K562 (cell line): ENCODE results near the gene MYADML2. TPM values are rescaled to one million over a fixed set of nuclear protein-coding genes. Genes with fewer than 3 reads are reported as not detected.

Experiments used
- CBFA2T3 ChIP-seq: fragments of 450-650 bp; IDR thresholded peaks from 2 replicates; pipeline ENCODE4 v1.6.1; 2017
- GABPB1 ChIP-seq: sonication (generic); formaldehyde crosslinking; IDR thresholded peaks from 2 replicates; pipeline ENCODE4 v1.8.0; 2022; ENCODE audit warnings: mild to moderate bottlenecking, missing genetic modification reagents
- GATA2 ChIP-seq: sonication (generic); formaldehyde crosslinking; IDR thresholded peaks from 2 replicates; pipeline ENCODE4 v1.4.0; 2020; ENCODE audit warnings: mild to moderate bottlenecking, missing genetic modification reagents
- KAT2B ChIP-seq: IDR thresholded peaks from one replicate; pipeline ENCODE4 v1.6.1; 2012; ENCODE audit warnings: low read depth, mild to moderate bottlenecking, control low read depth, inconsistent platforms, low read length, moderate library complexity
- MAFK ChIP-seq: IDR thresholded peaks from 2 replicates; pipeline ENCODE4 v1.6.1; 2011; ENCODE audit warnings: low read length, improper control_type of control experiment
- NCOA1 ChIP-seq: fragments of 450-650 bp; IDR thresholded peaks from 2 replicates; pipeline ENCODE4 v1.6.1; 2016; ENCODE audit warnings: low read depth
- PRMT5 ChIP-seq: sonication (generic); formaldehyde crosslinking; IDR thresholded peaks from 2 replicates; pipeline ENCODE4 v1.5.0; 2020; ENCODE audit warnings: missing genetic modification reagents
- SMARCE1 ChIP-seq: fragments of 450-650 bp; IDR thresholded peaks from 2 replicates; pipeline ENCODE4 v1.7.1; 2016; ENCODE audit warnings: mild to moderate bottlenecking
- SP2 ChIP-seq: IDR thresholded peaks from 2 replicates; pipeline ENCODE4 v1.6.1; 2011; ENCODE audit warnings: mild to moderate bottlenecking, low read depth, low read length, moderate library complexity; ENCODE audit not compliant: poor library complexity, severe bottlenecking; ENCODE audit errors: extremely low read depth
- SREBF2 ChIP-seq: sonication (generic); formaldehyde crosslinking; IDR thresholded peaks from 2 replicates; pipeline ENCODE4 v1.4.0; 2020; ENCODE audit warnings: mild to moderate bottlenecking, missing genetic modification reagents
- ZFX ChIP-seq: sonication (generic); formaldehyde crosslinking; IDR thresholded peaks from 2 replicates; pipeline ENCODE4 v1.8.0; 2022; ENCODE audit warnings: mild to moderate bottlenecking, missing genetic modification reagents, moderate library complexity
- ZNF121 ChIP-seq: sonication (generic); formaldehyde crosslinking; conservative IDR thresholded peaks from 2 replicates; pipeline ENCODE4 v1.8.0; 2022; ENCODE audit warnings: missing genetic modification reagents
- ZNF239 ChIP-seq: fragments of 250-450 bp; sonication (Bioruptor Pico); IDR thresholded peaks from 2 replicates; pipeline ENCODE4 v1.4.0; 2020; ENCODE audit warnings: mild to moderate bottlenecking
- ZSCAN32 ChIP-seq: fragments of 450-650 bp; formaldehyde crosslinking; IDR thresholded peaks from 2 replicates; pipeline ENCODE4 v1.4.0; 2020; ENCODE audit warnings: mild to moderate bottlenecking, moderate library complexity
- polyA plus RNA-seq, 8 experiments: library from polyadenylated mRNA; depleted of rRNA in 4 of 8; stranded (reverse) in 5 of 8; unstranded in 3 of 8; fragments of >200 nt; fragmentation: Nextera tagmentation in 2 of 8; fragmentation: Illumina TruSeq in 1 of 8; extraction: Ambion mirVana in 2 of 8; extraction: Trizol in 1 of 8; gene quantifications; 2 replicates each; pipeline versions ENCODE4 v1.2.1 to v1.2.3, GENCODE V29; 2011 to 2014; ENCODE audit warnings: inconsistent platforms in 1 of 8, missing spikeins in 1 of 8
- total RNA-seq, 7 experiments: library from RNA; depleted of rRNA in 6 of 7; stranded (reverse); fragments of >200 nt in 6 of 7; fragmentation: Illumina TruSeq in 2 of 7; extraction: Trizol in 2 of 7; gene quantifications; 2 replicates each; pipeline versions ENCODE4 v1.2.1 to v1.2.3, GENCODE V29; 2011 to 2021; ENCODE audit warnings: low replicate concordance in 1 of 7
- TF ChIP-seq, protein P1 (sequence below): fragments of 450-650 bp; IDR thresholded peaks from 2 replicates; pipeline ENCODE4 v1.6.1; 2016
- TF ChIP-seq, protein P2 (sequence below): sonication (generic); formaldehyde crosslinking; IDR thresholded peaks from 2 replicates; pipeline ENCODE4 v1.8.0; 2022; ENCODE audit warnings: missing genetic modification reagents, mild to moderate bottlenecking, borderline replicate concordance
- TF ChIP-seq, protein P3 (sequence below), 3 experiments: IDR thresholded peaks in 2 of 3; conservative IDR thresholded peaks in 1 of 3; 2 replicates each; pipeline ENCODE4 v1.5.1; 2011 to 2012; ENCODE audit warnings: low read length in 3 of 3, mild to moderate bottlenecking in 3 of 3, control low read depth in 2 of 3, improper control_type of control experiment in 1 of 3, inconsistent platforms in 1 of 3, low read depth in 1 of 3, mixed read lengths in 1 of 3, moderate library complexity in 1 of 3; ENCODE audit not compliant: insufficient read depth in 2 of 3
- TF ChIP-seq, protein P4 (sequence below), 2 experiments: fragments of 150-350 bp in 1 of 2; IDR thresholded peaks; 2 replicates each; pipeline ENCODE4 v1.6.1; 2012 to 2016; ENCODE audit warnings: low read depth in 2 of 2, low read length in 2 of 2, mild to moderate bottlenecking in 1 of 2, moderate library complexity in 1 of 2
- TF ChIP-seq, protein P5 (sequence below): fragments of 450-650 bp; formaldehyde crosslinking; IDR thresholded peaks from 2 replicates; pipeline ENCODE4 v1.4.0; 2022; ENCODE audit warnings: mild to moderate bottlenecking, moderate library complexity

The MYADML2 gene
- total and polyA plus RNA-seq, 9 of the 15 experiments (the other 6 are each of a cell fraction or from before 2014, with no cell fraction given), result not detected

DNA sequence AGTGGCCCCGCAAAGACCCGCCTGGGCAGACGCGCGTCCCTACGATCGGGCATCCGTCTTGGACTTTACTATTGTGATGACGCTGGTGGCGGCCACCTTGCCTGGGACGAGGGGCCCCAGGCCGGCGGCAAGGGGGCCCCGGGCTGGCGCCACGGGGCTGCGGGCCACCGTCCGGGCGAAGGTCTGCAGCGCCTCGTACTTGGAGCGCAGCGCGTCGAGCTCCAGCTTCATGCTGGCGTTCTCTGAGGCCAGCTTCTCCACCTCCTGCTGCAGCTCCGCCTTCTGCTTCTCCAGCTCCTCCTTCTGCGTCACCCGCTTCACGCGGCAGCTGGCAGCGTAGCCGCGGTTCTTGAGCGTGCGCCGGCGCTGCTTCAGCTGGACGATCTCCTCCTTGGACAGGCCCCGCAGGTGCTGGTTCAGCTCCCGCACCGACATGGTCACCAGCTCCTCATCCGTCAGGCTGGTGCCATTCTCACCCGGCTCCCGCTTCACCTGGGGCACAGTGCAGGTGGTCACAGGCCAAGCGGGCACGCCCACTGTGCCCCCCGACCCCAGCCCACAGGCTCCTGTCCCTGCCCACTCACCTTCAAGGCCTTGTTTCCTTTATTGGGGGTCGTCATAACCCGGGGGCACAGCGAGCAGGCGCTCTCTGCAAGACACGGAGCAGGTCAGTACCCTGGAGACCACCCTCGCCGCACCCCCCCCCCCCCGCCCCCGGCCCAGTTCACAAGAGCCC lies 24.3 kb downstream of the MYADML2 start (continued):
- TF ChIP-seq NCOA1 (no peak), ZFX (CRISPR knock-in tag) (no peak), GATA2 (CRISPR knock-in tag) (no peak), CBFA2T3 (no peak), ZSCAN32 (CRISPR knock-in tag) (no peak), MAFK (no peak), SREBF2 (CRISPR knock-in tag) (no peak), PRMT5 (CRISPR knock-in tag) (no peak), SP2 (no peak), ZNF121 (CRISPR knock-in tag) (no peak), ZNF239 (no peak), SMARCE1 (no peak), KAT2B (no peak), GABPB1 (no peak)
- TF ChIP-seq, protein P1, sequence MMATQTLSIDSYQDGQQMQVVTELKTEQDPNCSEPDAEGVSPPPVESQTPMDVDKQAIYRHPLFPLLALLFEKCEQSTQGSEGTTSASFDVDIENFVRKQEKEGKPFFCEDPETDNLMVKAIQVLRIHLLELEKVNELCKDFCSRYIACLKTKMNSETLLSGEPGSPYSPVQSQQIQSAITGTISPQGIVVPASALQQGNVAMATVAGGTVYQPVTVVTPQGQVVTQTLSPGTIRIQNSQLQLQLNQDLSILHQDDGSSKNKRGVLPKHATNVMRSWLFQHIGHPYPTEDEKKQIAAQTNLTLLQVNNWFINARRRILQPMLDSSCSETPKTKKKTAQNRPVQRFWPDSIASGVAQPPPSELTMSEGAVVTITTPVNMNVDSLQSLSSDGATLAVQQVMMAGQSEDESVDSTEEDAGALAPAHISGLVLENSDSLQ, result no peak
- TF ChIP-seq, protein P2, sequence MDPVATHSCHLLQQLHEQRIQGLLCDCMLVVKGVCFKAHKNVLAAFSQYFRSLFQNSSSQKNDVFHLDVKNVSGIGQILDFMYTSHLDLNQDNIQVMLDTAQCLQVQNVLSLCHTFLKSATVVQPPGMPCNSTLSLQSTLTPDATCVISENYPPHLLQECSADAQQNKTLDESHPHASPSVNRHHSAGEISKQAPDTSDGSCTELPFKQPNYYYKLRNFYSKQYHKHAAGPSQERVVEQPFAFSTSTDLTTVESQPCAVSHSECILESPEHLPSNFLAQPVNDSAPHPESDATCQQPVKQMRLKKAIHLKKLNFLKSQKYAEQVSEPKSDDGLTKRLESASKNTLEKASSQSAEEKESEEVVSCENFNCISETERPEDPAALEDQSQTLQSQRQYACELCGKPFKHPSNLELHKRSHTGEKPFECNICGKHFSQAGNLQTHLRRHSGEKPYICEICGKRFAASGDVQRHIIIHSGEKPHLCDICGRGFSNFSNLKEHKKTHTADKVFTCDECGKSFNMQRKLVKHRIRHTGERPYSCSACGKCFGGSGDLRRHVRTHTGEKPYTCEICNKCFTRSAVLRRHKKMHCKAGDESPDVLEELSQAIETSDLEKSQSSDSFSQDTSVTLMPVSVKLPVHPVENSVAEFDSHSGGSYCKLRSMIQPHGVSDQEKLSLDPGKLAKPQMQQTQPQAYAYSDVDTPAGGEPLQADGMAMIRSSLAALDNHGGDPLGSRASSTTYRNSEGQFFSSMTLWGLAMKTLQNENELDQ (CRISPR knock-in tag), result no peak
- TF ChIP-seq, protein P3, sequence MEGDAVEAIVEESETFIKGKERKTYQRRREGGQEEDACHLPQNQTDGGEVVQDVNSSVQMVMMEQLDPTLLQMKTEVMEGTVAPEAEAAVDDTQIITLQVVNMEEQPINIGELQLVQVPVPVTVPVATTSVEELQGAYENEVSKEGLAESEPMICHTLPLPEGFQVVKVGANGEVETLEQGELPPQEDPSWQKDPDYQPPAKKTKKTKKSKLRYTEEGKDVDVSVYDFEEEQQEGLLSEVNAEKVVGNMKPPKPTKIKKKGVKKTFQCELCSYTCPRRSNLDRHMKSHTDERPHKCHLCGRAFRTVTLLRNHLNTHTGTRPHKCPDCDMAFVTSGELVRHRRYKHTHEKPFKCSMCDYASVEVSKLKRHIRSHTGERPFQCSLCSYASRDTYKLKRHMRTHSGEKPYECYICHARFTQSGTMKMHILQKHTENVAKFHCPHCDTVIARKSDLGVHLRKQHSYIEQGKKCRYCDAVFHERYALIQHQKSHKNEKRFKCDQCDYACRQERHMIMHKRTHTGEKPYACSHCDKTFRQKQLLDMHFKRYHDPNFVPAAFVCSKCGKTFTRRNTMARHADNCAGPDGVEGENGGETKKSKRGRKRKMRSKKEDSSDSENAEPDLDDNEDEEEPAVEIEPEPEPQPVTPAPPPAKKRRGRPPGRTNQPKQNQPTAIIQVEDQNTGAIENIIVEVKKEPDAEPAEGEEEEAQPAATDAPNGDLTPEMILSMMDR (IDR thresholded peaks at IDR 0.05 in 2 of 3, conservative IDR thresholded peaks at IDR 0.05 in 1 of 3; ENCODE audit: insufficient read depth in 2 of 3, low read depth in 1 of 3, low read length in 3 of 3), result 0 out of 6 replicates have a peak, but pooled peaks of 1 of the 3 experiments have one; percentile 0
- TF ChIP-seq, protein P4, sequence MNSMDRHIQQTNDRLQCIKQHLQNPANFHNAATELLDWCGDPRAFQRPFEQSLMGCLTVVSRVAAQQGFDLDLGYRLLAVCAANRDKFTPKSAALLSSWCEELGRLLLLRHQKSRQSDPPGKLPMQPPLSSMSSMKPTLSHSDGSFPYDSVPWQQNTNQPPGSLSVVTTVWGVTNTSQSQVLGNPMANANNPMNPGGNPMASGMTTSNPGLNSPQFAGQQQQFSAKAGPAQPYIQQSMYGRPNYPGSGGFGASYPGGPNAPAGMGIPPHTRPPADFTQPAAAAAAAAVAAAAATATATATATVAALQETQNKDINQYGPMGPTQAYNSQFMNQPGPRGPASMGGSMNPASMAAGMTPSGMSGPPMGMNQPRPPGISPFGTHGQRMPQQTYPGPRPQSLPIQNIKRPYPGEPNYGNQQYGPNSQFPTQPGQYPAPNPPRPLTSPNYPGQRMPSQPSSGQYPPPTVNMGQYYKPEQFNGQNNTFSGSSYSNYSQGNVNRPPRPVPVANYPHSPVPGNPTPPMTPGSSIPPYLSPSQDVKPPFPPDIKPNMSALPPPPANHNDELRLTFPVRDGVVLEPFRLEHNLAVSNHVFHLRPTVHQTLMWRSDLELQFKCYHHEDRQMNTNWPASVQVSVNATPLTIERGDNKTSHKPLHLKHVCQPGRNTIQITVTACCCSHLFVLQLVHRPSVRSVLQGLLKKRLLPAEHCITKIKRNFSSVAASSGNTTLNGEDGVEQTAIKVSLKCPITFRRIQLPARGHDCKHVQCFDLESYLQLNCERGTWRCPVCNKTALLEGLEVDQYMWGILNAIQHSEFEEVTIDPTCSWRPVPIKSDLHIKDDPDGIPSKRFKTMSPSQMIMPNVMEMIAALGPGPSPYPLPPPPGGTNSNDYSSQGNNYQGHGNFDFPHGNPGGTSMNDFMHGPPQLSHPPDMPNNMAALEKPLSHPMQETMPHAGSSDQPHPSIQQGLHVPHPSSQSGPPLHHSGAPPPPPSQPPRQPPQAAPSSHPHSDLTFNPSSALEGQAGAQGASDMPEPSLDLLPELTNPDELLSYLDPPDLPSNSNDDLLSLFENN (IDR thresholded peaks at IDR 0.05; ENCODE audit: low read depth in 2 of 2, low read length in 2 of 2), result no peak
- TF ChIP-seq, protein P5, sequence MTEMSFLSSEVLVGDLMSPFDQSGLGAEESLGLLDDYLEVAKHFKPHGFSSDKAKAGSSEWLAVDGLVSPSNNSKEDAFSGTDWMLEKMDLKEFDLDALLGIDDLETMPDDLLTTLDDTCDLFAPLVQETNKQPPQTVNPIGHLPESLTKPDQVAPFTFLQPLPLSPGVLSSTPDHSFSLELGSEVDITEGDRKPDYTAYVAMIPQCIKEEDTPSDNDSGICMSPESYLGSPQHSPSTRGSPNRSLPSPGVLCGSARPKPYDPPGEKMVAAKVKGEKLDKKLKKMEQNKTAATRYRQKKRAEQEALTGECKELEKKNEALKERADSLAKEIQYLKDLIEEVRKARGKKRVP (CRISPR knock-in tag), result no peak
